Skeletal muscle satellite cell (primary cell): ENCODE measurements around the gene AGA. TPM values are rescaled to one million over a fixed set of nuclear protein-coding genes. Genes with fewer than 3 reads are reported as not detected.

ENCODE experiments used
- H3K27me3 ChIP-seq: 2 replicates; pipeline ENCODE4 v1.7.0; 2013; ENCODE audit warnings: low read length; ENCODE audit not compliant: control insufficient read depth, insufficient read depth
- H3K36me3 ChIP-seq: 2 replicates; pipeline ENCODE4 v1.7.0; 2013; ENCODE audit warnings: mild to moderate bottlenecking, control low read depth, low read length; ENCODE audit not compliant: insufficient read depth
- H3K4me1 ChIP-seq: 2 replicates; pipeline ENCODE4 v1.7.0; 2013; ENCODE audit warnings: low read length; ENCODE audit not compliant: control insufficient read depth, insufficient read depth
- H3K4me2 ChIP-seq: 2 replicates; pipeline ENCODE4 v1.7.0; 2013; ENCODE audit warnings: mild to moderate bottlenecking, low read length
- H3K4me3 ChIP-seq: 2 replicates; pipeline ENCODE4 v1.7.0; 2013; ENCODE audit warnings: low read length
- H3K9ac ChIP-seq: 2 replicates; pipeline ENCODE4 v1.7.0; 2013; ENCODE audit warnings: mild to moderate bottlenecking, low read depth, low read length, moderate library complexity
- H3K9me3 ChIP-seq: replicated peaks from 2 replicates; pipeline ENCODE4 v1.7.0; 2013; ENCODE audit warnings: mild to moderate bottlenecking, control low read depth, low read length
- total RNA-seq: library from RNA; depleted of rRNA; stranded (reverse); fragments of >200 nt; gene quantifications from 2 replicates; pipeline ENCODE4 v1.2.3, GENCODE V29; 2012; rRNA removed

The AGA gene
- total RNA-seq: 8.1 and 15.5 TPM in 2 replicates

GRCh38 chr4:177441803-177442622 is at the start of gene AGA:
AGA (minus strand) TSS chr4:177442437; CDS start chr4:177442375, 62 bp downstream.
- Histone ChIP-seq H3K27me3 (no peaks in the 10 kb centered on the region), H3K4me2 (peak within 1 kb of the TSS; percentile 87), H3K4me3 (peak within 1 kb of the TSS; percentile 82), H3K9ac (peak within 1 kb of the TSS; percentile 88), H3K9me3 (no peaks in the 10 kb centered on the region), H3K36me3 (no peaks in the 10 kb centered on the region), H3K4me1 (peaks cover 13% of the 10 kb centered on the region)

DNA sequence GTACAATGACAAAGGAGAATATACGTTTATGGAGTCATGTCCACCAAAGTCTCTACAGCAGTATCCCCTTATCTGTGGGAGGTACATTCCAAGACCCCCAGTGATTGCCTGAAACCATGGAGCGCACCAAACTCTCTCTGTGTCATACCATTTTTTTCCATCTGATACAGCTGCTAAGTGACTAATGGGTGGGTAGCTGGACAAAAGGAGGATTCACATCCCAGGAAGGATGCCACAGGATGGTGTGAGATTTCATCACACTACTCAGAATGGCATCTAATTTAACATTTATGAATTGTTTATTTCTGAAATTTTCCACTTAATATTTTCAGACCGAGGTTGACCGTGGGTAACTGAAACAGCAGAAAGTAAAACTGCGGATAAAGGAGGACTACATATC is 49.8 kb upstream of the AGA start:
- Histone ChIP-seq H3K4me1 (no peaks in the 10 kb centered on the region), H3K4me2 (no peak overlapping the region), H3K27me3 (no peaks in the 10 kb centered on the region), H3K9me3 (no peaks in the 10 kb centered on the region), H3K4me3 (no peak overlapping the region), H3K36me3 (no peaks in the 10 kb centered on the region), H3K9ac (no peak overlapping the region)

DNA sequence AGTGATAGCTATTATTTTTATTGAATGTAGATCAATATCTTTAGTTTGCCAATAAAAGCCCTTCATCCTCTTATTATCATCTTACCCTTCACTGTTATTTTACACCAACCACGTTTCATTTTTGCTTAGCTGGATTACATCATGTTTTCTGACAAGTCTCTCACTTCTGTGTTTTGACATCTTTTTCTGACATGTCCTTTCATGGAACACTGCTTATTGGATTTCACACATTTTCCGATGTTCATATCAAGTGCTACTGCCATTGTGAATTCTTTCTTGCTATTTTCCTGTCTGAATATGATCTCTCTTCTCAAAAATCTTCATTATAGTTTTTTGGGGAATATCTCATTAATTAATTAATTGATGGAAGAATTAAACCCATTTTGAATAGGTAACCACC is 48.5 kb upstream of the AGA start:
- no peak overlapping the region for H3K4me3 ChIP-seq
- no peaks in the 10 kb centered on the region for H3K27me3 ChIP-seq
- H3K9me3 ChIP-seq: no peaks in the 10 kb centered on the region
- H3K4me1 ChIP-seq: no peaks in the 10 kb centered on the region
- H3K4me2 ChIP-seq: no peak overlapping the region
- no peak overlapping the region for H3K9ac ChIP-seq
- no peaks in the 10 kb centered on the region for H3K36me3 ChIP-seq

DNA sequence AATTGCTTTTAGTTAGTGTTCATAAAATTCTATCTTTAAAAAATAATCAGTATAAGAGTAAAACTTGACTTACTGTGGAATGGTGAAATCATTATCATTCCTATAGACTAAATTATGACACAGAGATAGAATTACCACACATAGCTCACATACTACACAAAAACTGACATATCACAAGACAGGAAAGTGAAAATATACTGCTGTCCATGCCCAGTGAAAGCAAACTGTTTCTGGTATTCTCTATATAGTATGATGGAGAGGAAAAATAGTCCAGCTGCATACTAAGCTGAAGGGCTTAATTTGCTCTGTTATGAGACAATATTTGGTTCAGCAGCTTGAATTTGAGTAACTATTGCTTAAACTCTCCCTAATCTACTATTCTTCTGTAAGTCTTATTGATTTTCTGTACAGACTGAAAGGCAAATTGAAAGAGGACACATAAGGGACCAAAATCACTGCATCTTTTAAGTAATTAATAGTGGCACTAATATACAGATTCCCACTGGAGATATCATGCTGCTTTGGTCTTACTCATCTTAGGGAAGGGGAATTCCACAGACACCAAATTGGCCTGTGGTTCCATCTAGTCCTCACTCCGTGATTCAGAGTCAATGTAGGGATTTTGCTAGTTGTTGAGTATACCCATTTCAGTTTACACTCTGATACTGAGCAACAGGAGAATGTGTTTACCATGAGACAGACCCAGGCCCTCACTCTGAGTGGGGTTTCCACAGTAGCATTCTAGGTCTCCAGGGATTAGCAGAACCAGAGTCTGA is 47.4 kb upstream of the AGA start:
- Histone ChIP-seq H3K27me3 (no peaks in the 10 kb centered on the region), H3K4me1 (peaks cover 10% of the 10 kb centered on the region), H3K9ac (no peak overlapping the region), H3K36me3 (no peaks in the 10 kb centered on the region), H3K4me2 (no peak overlapping the region), H3K9me3 (no peaks in the 10 kb centered on the region), H3K4me3 (no peak overlapping the region)

- Histone ChIP-seq H3K4me2 (no peak overlapping the region), H3K36me3 (no peaks in the 10 kb centered on the region), H3K9me3 (no peaks in the 10 kb centered on the region), H3K27me3 (no peaks in the 10 kb centered on the region), H3K4me1 (peaks cover 23% of the 10 kb centered on the region), H3K9ac (no peak overlapping the region), H3K4me3 (no peak overlapping the region)
Measured at GRCh38 chr4:177487977-177488376, 45.7 kb upstream of the AGA start.

- Histone ChIP-seq H3K4me3 (no peak overlapping the region), H3K9ac (peak overlapping the region; percentile 48), H3K36me3 (no peaks in the 10 kb centered on the region), H3K4me1 (peaks cover 23% of the 10 kb centered on the region), H3K4me2 (peak overlapping the region; percentile 25), H3K9me3 (no peaks in the 10 kb centered on the region), H3K27me3 (no peaks in the 10 kb centered on the region)
Measured at GRCh38 chr4:177485528-177485927, 43.3 kb upstream of the AGA start.

DNA sequence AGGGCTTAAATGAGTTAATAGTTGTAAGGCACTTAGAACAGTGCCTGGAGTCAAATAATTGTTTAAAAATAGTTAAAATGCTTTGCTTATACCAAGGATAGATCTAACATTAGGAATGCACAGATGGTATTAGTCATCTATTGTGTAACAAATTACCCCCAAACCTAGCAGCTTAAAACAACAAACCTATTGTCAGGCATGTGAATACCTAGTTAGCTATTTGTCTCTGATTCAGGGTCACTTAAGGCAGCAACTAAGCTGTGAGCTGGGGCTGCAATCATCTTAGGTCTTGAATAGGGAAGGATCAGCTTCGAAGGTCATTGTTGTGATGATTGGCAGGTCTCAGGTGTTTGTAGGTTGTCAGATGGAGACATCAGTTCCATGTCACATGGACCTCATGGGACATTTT is 42.4 kb upstream of the AGA start:
- H3K4me3 ChIP-seq: peak overlapping the region; percentile 20
- no peaks in the 10 kb centered on the region for H3K27me3 ChIP-seq
- peaks cover 23% of the 10 kb centered on the region for H3K4me1 ChIP-seq
- H3K9me3 ChIP-seq: no peaks in the 10 kb centered on the region
- peak overlapping the region; percentile 25 for H3K4me2 ChIP-seq
- no peak overlapping the region for H3K9ac ChIP-seq
- H3K36me3 ChIP-seq: no peaks in the 10 kb centered on the region

DNA sequence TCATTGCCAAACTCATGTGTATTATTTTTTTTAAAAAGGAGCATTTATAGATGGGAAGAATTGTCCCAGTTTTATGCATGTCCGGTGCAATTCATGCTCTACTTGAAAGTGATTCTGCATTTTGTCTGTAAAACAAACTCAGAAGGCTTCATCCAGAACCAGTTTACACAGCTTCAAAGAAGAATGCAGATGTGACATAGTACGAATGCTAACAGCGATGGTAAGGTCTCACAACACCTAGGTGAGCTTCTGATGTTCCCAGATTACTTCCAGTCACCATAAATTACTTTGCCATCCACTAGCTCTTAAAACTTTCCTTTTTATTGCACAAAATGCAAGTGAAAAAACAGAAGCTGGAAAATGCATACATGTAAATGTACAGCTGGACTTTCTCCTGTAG is 41.5 kb upstream of the AGA start:
- H3K4me2 ChIP-seq: no peak overlapping the region
- no peak overlapping the region for H3K4me3 ChIP-seq
- no peaks in the 10 kb centered on the region for H3K27me3 ChIP-seq
- H3K4me1 ChIP-seq: peaks cover 23% of the 10 kb centered on the region
- no peak overlapping the region for H3K9ac ChIP-seq
- no peaks in the 10 kb centered on the region for H3K36me3 ChIP-seq
- no peaks in the 10 kb centered on the region for H3K9me3 ChIP-seq

DNA sequence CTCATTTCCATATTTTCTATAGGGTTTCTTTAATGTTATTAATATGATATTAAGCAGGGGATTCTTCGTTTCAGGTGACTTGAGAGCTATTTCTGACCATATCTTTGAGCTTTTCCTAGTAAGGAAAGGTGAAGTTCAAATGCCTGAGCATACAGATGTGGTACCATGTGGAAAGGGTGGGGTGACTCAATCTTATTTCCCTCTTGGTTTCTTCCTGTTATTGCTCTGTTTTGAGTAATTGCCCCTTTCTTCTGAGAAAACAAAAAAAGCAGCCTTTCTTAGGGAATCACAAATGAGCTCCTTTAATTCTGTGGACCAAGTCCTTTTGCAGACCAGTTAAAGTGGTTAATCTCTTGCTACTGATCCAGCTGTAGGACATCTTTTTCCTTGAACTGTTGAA is 41.0 kb upstream of the AGA start:
- H3K36me3 ChIP-seq: no peaks in the 10 kb centered on the region
- H3K4me3 ChIP-seq: no peak overlapping the region
- H3K9me3 ChIP-seq: no peaks in the 10 kb centered on the region
- no peak overlapping the region for H3K9ac ChIP-seq
- peaks cover 23% of the 10 kb centered on the region for H3K4me1 ChIP-seq
- no peak overlapping the region for H3K4me2 ChIP-seq
- no peaks in the 10 kb centered on the region for H3K27me3 ChIP-seq

DNA sequence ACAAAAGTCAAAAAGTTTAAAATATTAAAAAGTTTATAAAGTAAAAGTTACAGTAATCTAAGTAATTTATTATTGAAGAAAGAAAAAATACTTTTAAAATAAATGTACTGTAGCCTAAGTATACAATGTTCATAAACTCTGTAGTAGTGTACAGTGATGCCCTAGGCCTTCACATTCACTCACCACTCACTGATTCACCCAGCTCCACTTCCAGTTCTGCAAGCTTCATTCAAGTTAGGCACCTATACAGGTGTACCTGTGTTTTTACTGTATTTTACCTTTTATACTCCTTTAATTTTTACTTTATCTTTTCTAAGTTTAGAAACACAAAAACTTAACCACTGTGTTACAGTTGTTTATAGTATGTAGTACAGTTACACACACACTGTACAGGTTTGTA is 40.1 kb upstream of the AGA start:
- H3K9ac ChIP-seq: no peak overlapping the region
- H3K4me2 ChIP-seq: no peak overlapping the region
- no peak overlapping the region for H3K4me3 ChIP-seq
- H3K27me3 ChIP-seq: no peaks in the 10 kb centered on the region
- no peaks in the 10 kb centered on the region for H3K36me3 ChIP-seq
- no peaks in the 10 kb centered on the region for H3K9me3 ChIP-seq
- peaks cover 23% of the 10 kb centered on the region for H3K4me1 ChIP-seq

DNA sequence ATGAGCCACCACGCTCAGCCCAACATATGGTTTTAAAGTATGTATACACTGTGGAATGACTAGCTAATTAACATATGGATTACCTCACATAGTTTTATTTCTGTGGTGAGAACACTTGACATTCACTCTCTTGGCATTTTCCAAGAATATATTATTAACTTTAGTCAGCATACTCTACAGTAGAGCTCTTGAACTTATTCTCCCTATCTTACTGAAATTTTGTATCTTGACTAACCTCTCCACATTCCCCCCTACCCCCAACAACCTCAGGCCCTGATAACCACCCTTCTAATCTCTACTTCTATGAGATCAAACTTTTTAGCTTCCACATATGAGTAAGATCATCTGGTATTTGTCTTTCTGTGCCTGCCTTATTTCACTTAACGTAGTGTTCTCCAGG is 38.6 kb upstream of the AGA start:
- Histone ChIP-seq H3K9me3 (no peaks in the 10 kb centered on the region), H3K4me1 (peaks cover 23% of the 10 kb centered on the region), H3K4me2 (no peak overlapping the region), H3K4me3 (no peak overlapping the region), H3K9ac (no peak overlapping the region), H3K27me3 (no peaks in the 10 kb centered on the region), H3K36me3 (no peaks in the 10 kb centered on the region)
